Ecto neural progenitor cell (in vitro differentiated cells): ENCODE results near the gene FBN2.
"Not testable (repeated sequence)": the region's sequence is repeated elsewhere in the genome, so short reads cannot be mapped to it uniquely, and the experiment has no call there.

Experiments used
- DNase-seq: peaks from one replicate; pipeline ENCODE4 v3.0.0-alpha.2; 2018; ENCODE audit warnings: low spot score

The FBN2 gene

GRCh38 chr5:128424646-128425045 lies 113.4 kb downstream of the FBN2 start:
- DNase-seq = no peak

DNA sequence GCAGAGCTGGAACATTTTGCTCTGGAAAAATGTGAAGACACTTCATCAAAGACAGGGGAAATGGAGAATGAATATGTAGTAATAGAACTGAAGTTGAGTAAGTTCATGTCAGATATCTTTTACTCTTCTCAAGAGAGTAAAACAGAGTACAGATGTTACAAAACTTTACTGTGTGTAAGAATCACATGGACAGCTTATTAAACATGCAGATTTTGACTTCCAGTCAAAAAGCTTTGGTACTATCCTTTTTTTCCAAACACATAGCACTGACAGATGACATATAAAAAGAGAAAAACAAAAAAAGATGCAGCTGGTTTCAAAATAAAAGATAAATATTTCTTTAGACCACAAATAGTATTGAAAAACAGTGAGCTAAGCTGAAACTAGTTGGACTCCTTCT lies 115.4 kb downstream of the FBN2 start:
- no peak for DNase-seq

GRCh38 chr5:128414469-128414868 lies 123.6 kb downstream of the FBN2 start:
- no peak for DNase-seq

DNA sequence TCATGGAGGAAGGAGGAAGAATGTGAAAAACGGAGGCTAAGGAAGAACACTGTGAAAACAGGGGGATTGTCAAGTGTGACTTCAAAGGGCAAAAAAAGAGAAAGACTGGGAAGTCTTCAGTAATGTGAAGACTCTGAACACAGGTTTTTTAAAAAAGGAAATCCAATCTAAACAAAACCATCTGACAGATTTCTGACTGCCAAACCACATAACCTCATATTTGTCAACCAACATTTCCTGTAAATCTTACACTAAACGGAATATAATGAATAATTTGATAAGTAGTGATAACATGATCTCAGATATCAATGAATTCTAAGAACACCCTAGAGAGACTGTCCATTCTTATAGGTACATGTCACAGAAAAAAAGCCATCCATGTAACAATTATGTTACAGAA lies 124.7 kb downstream of the FBN2 start:
- DNase-seq = no peak

GRCh38 chr5:128412145-128412930 lies 125.7 kb downstream of the FBN2 start:
- no peak for DNase-seq

DNA sequence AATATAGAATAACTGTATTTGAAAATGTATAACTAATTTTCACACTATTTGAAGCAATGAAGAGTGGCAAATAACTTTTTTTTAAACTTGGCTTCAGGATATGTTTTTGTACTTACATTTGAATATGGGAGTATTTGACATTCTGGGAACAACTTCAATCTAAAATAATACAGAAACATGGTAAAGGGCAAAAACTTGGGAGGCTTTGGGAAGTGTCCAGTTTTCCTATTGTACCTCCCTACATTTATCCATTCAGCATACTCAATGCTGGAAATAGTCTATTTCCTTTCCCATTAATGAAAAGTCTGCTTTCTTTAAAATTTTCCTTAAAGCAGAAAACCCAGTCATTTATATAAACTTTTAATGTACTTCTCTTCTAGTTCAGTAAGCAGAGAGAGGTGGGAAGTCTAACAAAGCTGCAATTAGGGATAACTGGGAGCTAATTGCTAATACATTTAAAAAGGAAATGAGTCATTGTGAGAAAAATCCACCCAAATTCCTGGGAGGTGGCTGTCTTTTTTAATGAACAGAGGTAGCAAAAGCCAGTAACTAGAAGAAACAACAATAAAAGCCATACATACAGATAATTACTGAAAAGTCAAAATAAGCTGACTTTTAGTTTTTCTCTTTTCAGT lies 128.8 kb downstream of the FBN2 start:
- DNase-seq = no peak

GRCh38 chr5:128408622-128409021 lies 129.4 kb downstream of the FBN2 start:
- no peak for DNase-seq

DNA sequence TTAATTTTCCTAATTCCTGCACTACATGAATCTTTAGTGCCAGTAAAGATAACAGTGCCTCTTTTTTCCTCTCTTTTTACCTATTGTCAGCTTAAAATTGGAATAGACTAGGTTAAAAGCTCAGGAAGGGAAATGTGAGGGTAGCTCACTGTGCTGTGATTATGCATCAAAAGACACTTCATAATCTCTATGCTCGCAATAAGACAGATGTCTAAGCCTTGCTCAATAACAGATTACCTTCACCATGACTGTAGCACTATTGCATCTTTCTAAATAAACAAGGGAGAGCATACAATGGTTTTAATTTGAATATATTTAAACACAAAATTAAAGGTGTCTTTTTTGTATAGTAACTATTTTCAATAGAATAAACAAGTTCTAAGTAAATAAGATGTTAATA lies 130.1 kb downstream of the FBN2 start:
- DNase-seq = no peak

- no peak for DNase-seq
These were observed 131.2 kb downstream of the FBN2 start for GRCh38 chr5:128406803-128407202.

DNA sequence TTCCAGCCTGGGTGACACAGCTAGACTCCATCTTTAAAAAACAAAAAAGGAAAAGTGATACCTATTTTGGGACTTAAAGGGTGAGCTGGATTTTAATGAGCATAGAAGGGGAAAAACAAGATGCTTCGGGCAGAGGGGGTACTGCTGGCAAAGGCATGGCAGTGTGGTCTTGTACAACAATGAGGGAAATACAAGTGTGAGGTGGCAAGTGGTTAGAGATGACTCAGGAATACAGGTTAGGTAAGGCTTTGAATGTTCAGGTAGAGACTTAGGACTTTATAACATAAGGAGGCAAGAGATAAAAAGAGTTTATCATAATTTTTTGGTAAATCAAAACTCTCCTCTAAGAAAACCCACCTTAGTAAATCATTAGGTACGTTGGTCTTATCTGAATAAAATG lies 132.9 kb downstream of the FBN2 start:
- DNase-seq = no peak

DNA sequence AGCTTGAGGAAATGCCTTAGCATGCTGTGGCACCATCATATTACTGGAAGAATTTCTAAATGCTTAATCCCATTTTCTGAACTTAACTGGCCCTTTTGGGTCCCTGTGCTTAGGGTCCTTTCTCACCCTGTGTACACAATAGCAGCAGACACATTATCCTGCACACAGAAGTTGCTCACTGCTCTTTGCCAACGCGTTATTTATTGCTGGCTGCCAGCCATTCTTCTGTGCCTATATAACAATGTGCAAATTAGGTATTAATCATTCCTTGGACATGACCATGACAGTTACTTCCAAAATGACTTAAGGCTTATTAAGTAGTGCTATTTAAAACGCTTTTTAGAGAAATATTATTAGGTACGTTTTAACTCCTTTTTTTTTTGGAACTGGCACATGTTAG lies 134.7 kb downstream of the FBN2 start:
- DNase-seq = no peak

DNA sequence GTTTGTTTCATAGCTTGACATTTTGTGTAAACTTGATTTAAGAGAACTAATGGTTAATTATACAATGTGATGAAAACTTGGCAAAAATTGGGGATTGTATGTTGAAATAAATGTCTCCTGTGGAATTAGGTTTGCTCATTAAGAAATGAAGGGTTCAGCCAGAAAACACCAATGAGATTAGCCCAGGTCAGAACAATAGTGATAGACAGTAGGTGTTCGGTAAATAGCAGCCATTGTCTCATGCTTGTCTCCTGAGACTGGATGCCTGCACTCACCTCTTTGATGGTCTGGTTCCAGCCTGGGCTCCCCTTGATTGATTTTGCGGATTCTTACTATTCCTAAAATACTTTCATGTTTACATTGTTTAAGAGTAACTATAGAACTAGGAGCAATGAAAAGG lies 135.5 kb downstream of the FBN2 start:
- DNase-seq = no peak

DNA sequence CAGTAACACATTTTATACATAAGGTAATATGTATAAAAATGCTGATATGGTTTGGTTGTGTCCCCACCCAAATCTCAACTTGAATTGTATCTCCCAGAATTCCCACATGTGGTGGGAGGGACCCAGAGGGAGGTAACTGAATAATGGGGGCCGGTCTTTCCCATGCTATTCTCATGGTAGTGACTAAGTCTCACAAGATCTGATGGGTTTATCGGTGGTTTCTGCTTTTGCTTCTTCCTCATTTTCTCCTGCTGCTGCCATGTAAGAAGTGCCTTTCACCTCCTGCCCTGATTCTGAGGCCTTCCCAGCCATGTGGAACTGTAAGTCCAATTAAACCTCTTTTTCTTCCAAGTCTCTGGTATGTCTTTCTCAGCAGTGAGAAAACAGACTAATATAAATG lies 137.3 kb downstream of the FBN2 start:
- DNase-seq = not testable (repeated sequence)

- no peak for DNase-seq
These were observed 138.9 kb downstream of the FBN2 start for GRCh38 chr5:128399111-128399510.

GRCh38 chr5:128397876-128398275 lies 140.2 kb downstream of the FBN2 start:
- no peak for DNase-seq

DNA sequence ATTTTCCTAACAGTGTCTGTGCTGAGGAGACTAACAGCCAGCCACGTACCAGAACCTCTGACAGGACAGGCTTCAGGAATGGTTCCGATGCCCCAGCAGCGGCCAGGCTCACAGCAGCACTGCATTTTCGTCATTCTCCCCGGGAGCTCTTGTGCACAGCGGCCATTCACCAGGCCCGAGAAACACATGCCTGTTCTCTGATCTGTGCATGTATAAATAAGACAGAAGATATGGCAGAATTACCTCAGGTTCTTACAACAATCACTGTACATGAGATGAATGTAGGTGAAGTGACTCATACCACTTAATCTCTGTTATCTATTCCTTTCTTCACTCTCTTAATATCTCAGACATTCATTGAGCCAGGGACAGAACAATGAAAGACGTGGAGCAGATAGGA lies 143.0 kb downstream of the FBN2 start:
- no peak for DNase-seq

DNA sequence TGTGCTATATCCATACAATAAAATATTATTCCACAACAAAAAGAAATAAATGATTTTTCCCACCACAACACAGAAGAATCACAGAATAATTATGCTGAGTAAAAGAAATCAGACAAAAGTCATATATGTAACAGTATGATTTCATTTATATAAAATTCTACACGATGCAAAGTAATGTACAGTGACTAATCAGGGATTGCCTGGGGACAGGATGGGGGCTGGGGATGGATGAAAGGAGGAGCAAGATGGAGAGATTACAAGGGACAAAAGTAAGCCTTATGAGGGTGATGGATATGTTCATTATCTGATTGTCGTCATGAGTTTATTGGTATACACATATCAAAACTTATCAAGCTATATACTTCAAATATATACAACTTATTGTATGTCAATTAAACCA lies 154.0 kb downstream of the FBN2 start:
- no peak for DNase-seq

GRCh38 chr5:128380337-128380736 lies 157.7 kb downstream of the FBN2 start:
- no peak for DNase-seq

DNA sequence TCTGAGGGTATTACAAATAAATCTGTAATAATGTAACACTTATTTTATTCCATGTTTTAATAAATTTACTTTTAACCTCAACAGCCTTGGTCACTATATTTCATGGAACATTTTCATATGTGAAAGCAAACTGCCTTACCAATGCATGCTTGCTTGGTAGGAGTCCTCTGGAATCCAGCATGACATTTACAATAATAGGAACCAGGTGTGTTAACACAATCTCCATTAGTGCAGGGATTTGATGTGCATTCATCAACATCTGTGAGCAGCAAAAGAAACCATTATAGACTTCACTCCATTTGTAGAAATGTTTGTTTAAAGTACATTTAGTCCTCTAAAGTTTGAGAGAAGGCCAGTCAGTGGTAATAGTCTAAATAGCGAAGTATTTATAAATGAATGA lies 159.4 kb downstream of the FBN2 start:
- no peak for DNase-seq

DNA sequence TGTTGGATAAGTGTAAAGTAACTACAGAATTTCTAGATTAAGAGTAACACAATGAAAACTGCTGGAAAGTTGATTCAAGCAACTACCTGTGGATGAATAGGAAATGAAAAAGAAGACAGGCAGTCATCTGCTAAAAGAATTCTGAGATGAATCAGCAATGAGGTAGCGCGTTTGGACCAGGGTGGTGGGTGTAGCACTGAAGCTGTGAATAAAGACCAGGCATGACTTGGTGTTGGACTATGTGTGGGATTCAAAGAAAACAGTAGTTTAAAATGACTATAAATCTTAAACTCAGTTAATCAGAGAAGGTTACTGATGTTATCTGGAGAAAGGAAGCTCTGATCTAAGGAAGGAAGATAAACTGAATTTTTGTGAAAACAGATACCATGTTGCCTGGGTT lies 159.8 kb downstream of the FBN2 start:
- no peak for DNase-seq

GRCh38 chr5:128376577-128376976 lies 161.5 kb downstream of the FBN2 start:
- DNase-seq = no peak

- no peak for DNase-seq
These were observed 171.9 kb downstream of the FBN2 start for GRCh38 chr5:128366147-128366546.

DNA sequence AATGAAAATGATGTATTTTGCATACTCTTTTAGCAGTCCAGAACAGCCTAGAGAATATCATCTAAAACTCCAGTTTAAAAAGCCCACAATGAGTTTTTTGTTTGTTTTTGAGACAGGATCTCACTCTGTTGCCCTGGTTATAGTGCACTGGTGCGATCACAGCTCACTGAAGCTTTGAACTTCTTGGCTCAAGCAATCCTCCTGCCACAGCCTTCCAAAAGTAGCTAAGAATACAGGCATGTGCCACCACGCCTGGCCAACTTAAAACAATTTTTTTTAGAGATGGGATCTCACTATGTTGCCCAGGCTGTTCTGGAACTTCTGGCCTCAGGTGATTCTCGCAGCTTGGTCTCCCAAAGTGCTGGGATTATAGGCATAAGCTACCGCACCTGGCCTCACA lies 175.7 kb downstream of the FBN2 start:
- DNase-seq = no peak

- DNase-seq = no peak
These were observed 179.2 kb downstream of the FBN2 start for GRCh38 chr5:128358826-128359225.
